Keratinocyte (primary cell): ENCODE results near the gene RPS6KL1. TPM values are rescaled to one million over a fixed set of nuclear protein-coding genes. Genes with fewer than 3 reads are reported as not detected.

Experiments
- DNase-seq: peaks from one replicate; pipeline ENCODE4 v3.0.0-alpha.2; 2011; ENCODE audit warnings: low read depth, missing footprints, low spot score
- FAIRE-seq: peaks from 2 replicates; lab custom pipeline; 2011; peaks lifted over from hg19 to GRCh38; lab: Jason Lieb, UNC
- H2AFZ ChIP-seq: 2 replicates; pipeline ENCODE4 v1.6.0; 2012; ENCODE audit warnings: low read length, control low read depth, inconsistent platforms; ENCODE audit not compliant: control insufficient read depth
- H3K27ac ChIP-seq: 2 replicates; pipeline ENCODE4 v1.5.1; 2011; ENCODE audit warnings: low read length; ENCODE audit not compliant: control insufficient read depth, insufficient read depth
- H3K27me3 ChIP-seq: 3 replicates; pipeline ENCODE4 v1.6.0; 2011; ENCODE audit warnings: low read length; ENCODE audit not compliant: control insufficient read depth, insufficient read depth; ENCODE audit errors: extremely low read depth
- H3K36me3 ChIP-seq, 2 experiments: 2 replicates in 1 of 2; 3 replicates in 1 of 2; pipeline ENCODE4 v1.5.1; 2011; ENCODE audit warnings: low read length in 2 of 2, mild to moderate bottlenecking in 1 of 2; ENCODE audit not compliant: control insufficient read depth in 2 of 2, insufficient read depth in 2 of 2; ENCODE audit errors: extremely low read depth in 1 of 2
- H3K4me1 ChIP-seq: 3 replicates; pipeline ENCODE4 v1.5.1; 2011; ENCODE audit warnings: low read length; ENCODE audit not compliant: control insufficient read depth, insufficient read depth; ENCODE audit errors: extremely low read depth
- H3K4me2 ChIP-seq: 3 replicates; pipeline ENCODE4 v1.6.0; 2011; ENCODE audit warnings: low read depth, low read length; ENCODE audit not compliant: control insufficient read depth, insufficient read depth; ENCODE audit errors: extremely low read depth
- H3K4me3 ChIP-seq, 3 experiments: fragments of 200-600 bp in 1 of 3; sonication (generic) in 1 of 3; 2 replicates in 2 of 3; 3 replicates in 1 of 3; pipeline ENCODE4 v1.5.1; 2011 to 2016; ENCODE audit warnings: low read length in 3 of 3, mild to moderate bottlenecking in 3 of 3, control low read depth in 2 of 3, inconsistent platforms in 1 of 3, low read depth in 1 of 3, mixed read lengths in 1 of 3, mixed run types in 1 of 3, moderate library complexity in 1 of 3; ENCODE audit not compliant: control insufficient read depth in 2 of 3, insufficient read depth in 2 of 3; ENCODE audit errors: extremely low read depth in 1 of 3
- H3K79me2 ChIP-seq: 2 replicates; pipeline ENCODE4 v1.6.0; 2012; ENCODE audit warnings: low read length; ENCODE audit not compliant: control insufficient read depth, insufficient read depth
- H3K9ac ChIP-seq: 3 replicates; pipeline ENCODE4 v1.6.0; 2011; ENCODE audit warnings: low read length; ENCODE audit not compliant: control insufficient read depth, insufficient read depth; ENCODE audit errors: extremely low read depth
- H3K9me1 ChIP-seq: 3 replicates; pipeline ENCODE4 v1.6.0; 2011; ENCODE audit warnings: low read length; ENCODE audit not compliant: control insufficient read depth, insufficient read depth; ENCODE audit errors: extremely low read depth
- H3K9me3 ChIP-seq: 2 replicates; pipeline ENCODE4 v1.5.1; 2012; ENCODE audit warnings: low read depth, low read length; ENCODE audit not compliant: control insufficient read depth
- H4K20me1 ChIP-seq: 3 replicates; pipeline ENCODE4 v1.6.0; 2011; ENCODE audit warnings: low read length; ENCODE audit not compliant: control insufficient read depth, insufficient read depth; ENCODE audit errors: extremely low read depth
- CTCF ChIP-seq, 3 experiments: IDR thresholded peaks in 1 of 3; conservative IDR thresholded peaks in 1 of 3; optimal IDR thresholded peaks in 1 of 3; 2 replicates in 2 of 3; 3 replicates in 1 of 3; pipeline versions ENCODE3 to v1.5.1; 2011; ENCODE audit warnings: low read length in 3 of 3, mild to moderate bottlenecking in 3 of 3, moderate library complexity in 2 of 3, control low read depth in 1 of 3, inconsistent platforms in 1 of 3; ENCODE audit not compliant: insufficient read depth in 2 of 3; ENCODE audit errors: extremely low read depth in 1 of 3
- EZH2 ChIP-seq: IDR thresholded peaks from one replicate; pipeline ENCODE4 v1.6.1; 2012; ENCODE audit warnings: inconsistent platforms, mild to moderate bottlenecking, low read length, moderate library complexity
- dilution Hi-C: fragments of 300-500 bp; cut with MboI; formaldehyde crosslinking; loops from one replicate; pipeline ENCODE4 v1.7.0; 2020; ENCODE audit warnings: low sequenced_read_pairs; ENCODE audit not compliant: extremely low pct_ligation_motif_present
- polyA plus RNA-seq, 5 experiments: library from polyadenylated mRNA; depleted of rRNA in 3 of 5; stranded (reverse) in 3 of 5; stranded (forward) in 1 of 5; unstranded in 1 of 5; fragments of >200 nt; gene quantifications; 1 replicate in 1 of 5; 2 replicates in 3 of 5; 3 replicates in 1 of 5; pipeline versions ENCODE4 v1.2.1 to v1.2.3, GENCODE V29; 2011 to 2012; ENCODE audit warnings: missing spikeins in 2 of 5, low read depth in 1 of 5, low replicate concordance in 1 of 5

Gene RPS6KL1
- polyA plus RNA-seq, 1 donor (not counting 4 experiments of a cell fraction or from before 2014, with no cell fraction given), result 0.69 TPM

GRCh38 chr14:74935360-74935680, 12.3 kb upstream of the RPS6KL1 start:
- H4K20me1 ChIP-seq, result no peaks in the 10 kb centered on the region
- no peak for FAIRE-seq
- no peak overlapping the region for H3K27ac ChIP-seq
- H3K9ac ChIP-seq, result no peak overlapping the region
- no peak overlapping the region for H2AFZ ChIP-seq
- no peaks in the 10 kb centered on the region for H3K79me2 ChIP-seq
- H3K4me1 ChIP-seq, result peaks cover 10% of the 10 kb centered on the region
- no peak overlapping the region for H3K4me3 ChIP-seq
- no peak overlapping the region for H3K4me2 ChIP-seq
- DNase-seq, result no peak
- no peaks in the 10 kb centered on the region for H3K9me1 ChIP-seq
- no peaks in the 10 kb centered on the region for H3K36me3 ChIP-seq
- H3K27me3 ChIP-seq, result no peaks in the 10 kb centered on the region
- dilution Hi-C loops, result no loop called here
- no peaks in the 10 kb centered on the region for H3K9me3 ChIP-seq
- TF ChIP-seq CTCF (optimal IDR thresholded peaks at IDR 0.05 in 1 of 3, IDR thresholded peaks at IDR 0.05 in 1 of 3, conservative IDR thresholded peaks at IDR 0.05 in 1 of 3; ENCODE audit: extremely low read depth in 1 of 3, insufficient read depth in 2 of 3, low read length in 3 of 3) (no peak), EZH2 (no peak)

- Histone ChIP-seq H2AFZ (no peak overlapping the region), H3K4me1 (peaks cover 4% of the 10 kb centered on the region), H3K4me3 (no peak overlapping the region), H3K79me2 (no peaks in the 10 kb centered on the region), H3K9ac (no peak overlapping the region), H3K27me3 (no peaks in the 10 kb centered on the region), H3K36me3 (no peaks in the 10 kb centered on the region), H4K20me1 (no peaks in the 10 kb centered on the region), H3K9me3 (no peaks in the 10 kb centered on the region), H3K27ac (no peak overlapping the region), H3K9me1 (no peaks in the 10 kb centered on the region), H3K4me2 (no peak overlapping the region)
- DNase-seq, result no peak
- dilution Hi-C loops, result no loop called here
- no peak for FAIRE-seq
- TF ChIP-seq EZH2 (no peak), CTCF (optimal IDR thresholded peaks at IDR 0.05 in 1 of 3, IDR thresholded peaks at IDR 0.05 in 1 of 3, conservative IDR thresholded peaks at IDR 0.05 in 1 of 3; ENCODE audit: extremely low read depth in 1 of 3, insufficient read depth in 2 of 3, low read length in 3 of 3) (no peak)
Observed at GRCh38 chr14:74934476-74935359, 11.7 kb upstream of the RPS6KL1 start.
